AG10803 (cell line): Measurements from ENCODE around the gene CASP14.

Source experiments
- DNase-seq: peaks from one replicate; pipeline ENCODE4 v3.0.0; 2010; ENCODE audit warnings: low read depth
- H3K4me3 ChIP-seq: 2 replicates; pipeline ENCODE4 v1.5.1; 2011; ENCODE audit warnings: mild to moderate bottlenecking, low read length, control low read depth
- CTCF ChIP-seq: conservative IDR thresholded peaks from 2 replicates; pipeline ENCODE4 v1.5.1; 2011; ENCODE audit warnings: mild to moderate bottlenecking, low read length, control low read depth, inconsistent platforms

The CASP14 gene

GRCh38 chr19:15022752-15023151, 26.5 kb upstream of the CASP14 start:
- no peak overlapping the region for H3K4me3 ChIP-seq
- DNase-seq: no peak
- no peak for TF ChIP-seq CTCF

DNA sequence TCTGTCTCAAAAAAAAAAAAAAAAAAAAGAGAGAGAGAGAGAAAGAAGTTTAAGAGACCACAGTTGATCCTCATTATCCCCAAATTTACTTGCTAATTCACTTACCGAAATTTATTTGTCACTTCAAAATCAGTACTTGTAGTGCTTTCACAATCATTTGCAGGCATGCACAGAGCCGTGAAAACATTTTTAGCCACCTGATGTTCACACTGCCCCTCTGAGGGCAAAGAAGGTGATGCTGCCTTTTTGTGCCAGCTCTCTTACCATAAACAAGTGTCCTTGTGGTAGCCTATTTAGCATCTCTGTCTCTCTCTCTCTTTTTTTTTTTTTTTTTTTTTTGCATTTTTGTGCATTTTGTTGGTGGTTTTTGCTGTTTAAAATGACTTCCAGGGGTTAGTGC, 24.1 kb upstream of the CASP14 start:
- DNase-seq: no peak
- H3K4me3 ChIP-seq: no peak overlapping the region
- no peak for TF ChIP-seq CTCF

DNA sequence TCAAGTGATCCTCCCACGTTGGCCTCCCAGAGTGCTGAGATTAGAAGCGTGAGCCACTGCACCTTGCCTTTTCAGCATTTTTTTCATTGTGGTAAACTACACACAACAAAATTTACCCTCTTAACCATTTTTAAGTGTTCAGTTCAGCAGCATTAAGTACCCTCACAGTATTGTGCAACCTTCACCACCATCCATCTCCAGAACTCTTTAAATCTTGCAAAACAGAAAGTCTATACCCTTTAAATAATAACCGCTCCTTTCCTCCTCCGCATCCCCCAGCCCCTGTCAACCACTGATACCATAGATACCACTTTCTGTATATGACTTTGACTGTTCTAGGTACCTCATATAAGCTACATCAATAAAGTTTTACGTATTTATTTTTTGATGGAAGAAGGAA, 20.8 kb upstream of the CASP14 start:
- TF ChIP-seq CTCF: no peak
- no peak for DNase-seq
- no peak overlapping the region for H3K4me3 ChIP-seq

GRCh38 chr19:15031675-15032074, 17.6 kb upstream of the CASP14 start:
- no peak for TF ChIP-seq CTCF
- H3K4me3 ChIP-seq: no peak overlapping the region
- DNase-seq: no peak

DNA sequence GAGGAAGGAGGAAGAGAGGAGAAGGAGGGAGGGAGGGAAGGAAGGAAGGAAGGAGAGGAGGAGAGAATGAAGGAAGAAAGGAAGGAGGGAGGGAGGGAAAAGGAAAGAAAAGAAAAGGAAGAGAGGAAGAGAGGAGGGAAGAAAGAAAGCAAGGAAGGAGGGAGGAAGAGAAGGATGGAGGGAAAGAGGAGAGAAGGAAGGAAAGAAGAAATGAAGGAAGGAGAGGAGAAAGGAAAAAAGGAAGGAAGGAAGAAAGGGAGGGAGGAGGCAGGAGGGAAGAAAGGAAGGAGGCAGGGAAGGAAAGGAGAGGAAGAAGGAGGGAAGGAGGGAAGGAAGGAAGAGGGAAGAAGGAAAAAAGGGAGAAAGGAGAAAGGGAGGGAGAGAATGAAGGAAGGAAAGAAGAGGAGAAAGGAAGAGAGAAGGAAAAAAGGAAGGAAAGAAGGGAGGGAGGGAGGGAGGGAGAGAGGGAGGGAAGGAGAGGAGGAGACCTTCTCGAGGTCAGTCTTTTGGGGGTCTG, 13.4 kb upstream of the CASP14 start:
- DNase-seq: no peak
- H3K4me3 ChIP-seq: no peak overlapping the region
- TF ChIP-seq CTCF: no peak

DNA sequence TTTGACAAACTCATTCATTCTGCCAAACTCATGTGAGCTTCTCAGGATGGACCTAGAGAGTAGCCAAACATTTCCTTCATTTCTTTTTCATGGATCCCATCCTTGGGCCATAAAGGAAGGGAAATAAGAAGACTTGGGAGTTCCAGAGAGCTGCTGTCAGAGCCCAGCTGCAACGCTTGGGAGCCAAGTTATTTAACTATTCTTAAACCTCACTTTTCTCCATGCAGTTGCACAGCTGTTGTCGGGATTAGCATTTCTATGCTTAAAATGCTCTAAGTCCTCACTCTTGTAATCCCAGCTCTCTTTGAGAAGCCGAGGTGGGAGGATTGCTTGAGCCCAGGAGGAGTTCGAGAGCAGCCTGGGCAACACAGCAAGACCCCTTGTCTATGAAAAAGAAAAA, 11.7 kb upstream of the CASP14 start:
- H3K4me3 ChIP-seq: no peak overlapping the region
- DNase-seq: no peak
- no peak for TF ChIP-seq CTCF

DNA sequence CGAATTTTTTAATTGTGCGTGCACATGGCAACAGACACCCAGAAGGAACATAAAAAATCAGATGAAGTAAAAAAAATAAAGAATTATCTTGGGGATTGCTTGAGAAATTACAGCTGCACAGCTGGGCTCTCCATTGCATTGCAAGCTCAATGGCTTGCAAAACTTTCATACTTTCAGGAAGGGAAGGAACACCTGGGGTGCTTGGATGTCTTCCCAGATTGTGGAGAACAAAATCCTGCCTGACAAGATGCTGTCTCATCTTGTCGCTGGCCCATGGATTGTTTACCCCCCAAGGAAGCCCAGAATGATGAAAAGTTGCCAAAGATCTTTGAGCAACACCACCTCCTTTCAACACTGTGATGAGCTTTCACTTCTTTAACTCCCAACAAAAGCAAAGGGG, 11.0 kb upstream of the CASP14 start:
- DNase-seq: peak; percentile 9
- no peak overlapping the region for H3K4me3 ChIP-seq
- TF ChIP-seq CTCF: no peak
